GM18505 (cell line): ENCODE data around the gene NOC2L.
"Not testable (repeated sequence)": the region's sequence is repeated elsewhere in the genome, so short reads cannot be mapped to it uniquely, and the experiment has no call there.

Experiments
- ATAC-seq: cut with Tn5 transposase; IDR thresholded peaks from one replicate; pipeline ENCODE4 v1.9.1; 2021; ENCODE audit not compliant: unreplicated experiment
- POLR2A ChIP-seq: IDR thresholded peaks from 4 replicates; pipeline ENCODE4 v1.6.1; 2011; ENCODE audit warnings: borderline replicate concordance; ENCODE audit not compliant: insufficient read depth, insufficient read length; ENCODE audit errors: extremely low read depth

Gene NOC2L

DNA sequence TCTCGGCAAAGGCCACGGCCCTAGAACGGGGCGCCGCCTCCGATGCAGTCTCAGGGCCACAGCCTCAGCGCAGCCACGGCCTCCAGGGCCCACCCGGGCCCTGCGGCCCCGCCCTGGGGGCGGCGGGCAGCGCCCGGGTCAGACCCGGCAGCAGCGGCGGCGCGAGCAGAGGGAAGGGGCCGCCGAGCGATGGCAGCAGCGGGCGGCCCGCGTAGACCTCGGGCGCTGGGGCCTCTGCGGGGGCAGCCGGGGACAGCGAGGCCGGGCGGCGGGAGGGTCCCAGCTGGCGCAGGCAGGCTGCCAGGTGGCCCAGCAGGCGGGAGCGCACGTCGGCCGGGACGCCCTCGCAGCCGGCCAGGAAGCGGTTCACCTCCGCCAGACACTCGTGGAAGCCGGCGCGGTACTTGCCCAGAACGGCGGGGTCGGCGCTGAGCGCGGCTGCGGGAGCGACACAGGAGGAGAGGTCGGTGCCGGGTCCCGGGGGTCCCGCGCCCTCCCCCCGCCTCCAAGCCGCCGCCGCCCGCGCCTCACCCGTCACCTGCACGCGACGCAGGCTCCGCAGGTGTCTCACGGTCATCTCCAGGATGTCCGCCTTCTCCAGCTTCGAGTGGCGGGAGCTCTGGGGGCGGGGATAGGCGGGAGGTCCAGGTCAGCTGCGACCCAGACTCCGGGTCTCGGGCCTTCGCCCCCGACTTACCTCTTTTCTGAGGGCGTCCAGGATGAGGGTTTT is 40.1 kb upstream of the NOC2L start:
- TF ChIP-seq POLR2A, result no peak
- ATAC-seq, result no peak

DNA sequence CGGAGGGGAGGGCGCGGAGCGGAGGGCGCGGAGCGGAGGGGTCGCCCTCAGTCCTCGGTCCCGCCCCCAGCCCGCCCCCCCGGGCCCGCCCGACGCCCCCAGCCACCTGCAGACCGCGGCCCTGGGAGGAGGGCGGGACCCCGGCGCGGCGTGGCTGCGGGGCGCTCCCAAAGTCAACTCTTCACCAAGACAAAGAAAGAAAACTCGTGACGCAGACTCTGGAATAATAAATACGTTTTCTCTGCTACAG is 39.6 kb upstream of the NOC2L start:
- no peak for TF ChIP-seq POLR2A
- no peak for ATAC-seq

DNA sequence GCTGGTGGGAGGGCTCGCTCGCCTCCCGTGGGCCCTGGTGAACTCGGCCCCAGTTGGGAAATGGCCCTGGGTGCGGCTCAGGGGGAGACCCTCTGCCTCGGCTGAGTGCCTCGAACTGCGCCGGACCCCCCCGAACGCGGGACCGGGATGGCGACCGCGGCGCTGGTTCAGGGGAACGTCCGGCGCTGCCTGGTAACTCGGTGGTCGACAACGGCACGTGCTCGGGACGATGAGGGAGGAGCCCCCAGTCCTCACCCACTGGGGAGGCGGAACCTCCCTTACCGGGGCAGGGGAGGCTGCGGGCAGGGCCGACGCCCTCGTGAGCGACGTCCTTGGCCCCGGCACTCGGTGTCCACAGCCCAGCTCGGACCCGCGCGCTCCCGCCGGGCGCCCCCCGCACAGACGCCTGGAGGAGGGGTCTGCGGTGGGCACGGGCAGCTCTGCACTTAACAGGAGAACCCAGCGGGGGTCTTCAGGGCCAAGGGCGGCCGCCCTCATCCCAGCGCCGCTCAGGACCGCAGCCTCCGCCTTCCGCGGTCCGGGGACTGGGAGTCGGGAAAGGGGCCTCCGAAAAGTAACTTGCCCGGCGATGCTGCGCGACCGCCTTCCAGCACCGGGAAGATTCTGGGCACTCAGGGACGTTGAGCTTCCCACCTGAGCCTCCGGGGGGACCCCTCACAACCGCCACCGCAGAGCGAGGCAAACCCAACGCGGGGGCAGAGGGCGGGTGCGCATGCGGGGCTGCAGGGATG is 39.1 kb upstream of the NOC2L start:
- ATAC-seq, result no peak
- no peak for TF ChIP-seq POLR2A

DNA sequence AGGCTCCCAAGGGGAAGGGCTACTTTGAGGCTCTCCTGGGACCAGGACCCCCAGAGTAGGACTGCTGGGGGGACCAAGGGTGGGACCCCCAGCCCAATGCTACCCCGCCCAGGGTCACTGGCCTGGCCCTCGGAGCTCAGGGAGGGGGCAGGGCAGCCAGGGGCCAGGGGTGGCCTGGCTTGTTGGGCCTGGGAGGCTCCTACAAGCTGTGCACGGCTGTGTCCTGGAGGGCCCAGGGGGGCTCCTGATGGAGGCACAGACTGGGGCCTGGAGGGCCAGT is 38.6 kb upstream of the NOC2L start:
- ATAC-seq, result no peak
- TF ChIP-seq POLR2A, result no peak

DNA sequence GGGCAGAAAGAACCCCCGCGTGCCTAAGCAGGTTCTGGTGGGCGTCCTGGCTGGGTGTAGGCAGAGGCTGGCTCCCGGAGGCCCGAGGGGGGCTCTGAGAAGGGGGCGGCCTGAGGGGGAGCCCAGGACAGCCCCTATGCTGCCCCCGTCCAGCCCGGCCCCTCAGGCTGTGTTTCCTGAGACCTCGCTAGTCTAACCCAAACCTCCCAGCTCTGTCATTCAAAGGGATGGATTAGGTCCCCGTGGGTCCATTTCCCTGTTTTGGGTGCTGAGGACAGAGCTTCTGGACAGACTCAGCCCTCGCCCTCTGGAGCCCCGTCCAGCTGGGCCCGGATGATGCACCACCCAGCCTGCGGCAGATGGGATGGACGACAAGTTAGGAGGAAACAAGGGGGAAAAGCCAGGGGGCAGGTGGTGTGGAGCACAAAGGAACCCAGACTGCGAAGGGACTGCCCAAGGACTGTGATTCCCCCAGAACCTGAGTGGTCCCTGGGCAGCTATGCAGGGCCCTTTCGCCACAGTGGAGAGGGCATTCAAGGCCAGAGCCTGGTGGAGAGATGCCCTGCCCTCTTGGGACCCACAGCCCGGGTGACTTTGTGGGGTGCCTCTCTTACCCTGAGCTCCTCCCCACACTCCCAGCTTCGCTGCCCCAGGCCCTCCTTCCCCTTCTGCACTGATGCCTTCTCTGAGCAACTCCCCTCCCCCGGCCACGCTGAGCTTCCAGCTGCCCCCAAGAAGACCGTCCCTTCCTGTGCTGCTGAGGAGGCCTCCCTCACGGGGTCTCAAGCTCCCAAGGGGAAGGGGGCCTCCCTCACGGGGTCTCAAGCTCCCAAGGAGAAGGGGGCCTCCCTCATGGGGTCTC is 38.0 kb upstream of the NOC2L start:
- no peak for TF ChIP-seq POLR2A
- ATAC-seq, result no peak

DNA sequence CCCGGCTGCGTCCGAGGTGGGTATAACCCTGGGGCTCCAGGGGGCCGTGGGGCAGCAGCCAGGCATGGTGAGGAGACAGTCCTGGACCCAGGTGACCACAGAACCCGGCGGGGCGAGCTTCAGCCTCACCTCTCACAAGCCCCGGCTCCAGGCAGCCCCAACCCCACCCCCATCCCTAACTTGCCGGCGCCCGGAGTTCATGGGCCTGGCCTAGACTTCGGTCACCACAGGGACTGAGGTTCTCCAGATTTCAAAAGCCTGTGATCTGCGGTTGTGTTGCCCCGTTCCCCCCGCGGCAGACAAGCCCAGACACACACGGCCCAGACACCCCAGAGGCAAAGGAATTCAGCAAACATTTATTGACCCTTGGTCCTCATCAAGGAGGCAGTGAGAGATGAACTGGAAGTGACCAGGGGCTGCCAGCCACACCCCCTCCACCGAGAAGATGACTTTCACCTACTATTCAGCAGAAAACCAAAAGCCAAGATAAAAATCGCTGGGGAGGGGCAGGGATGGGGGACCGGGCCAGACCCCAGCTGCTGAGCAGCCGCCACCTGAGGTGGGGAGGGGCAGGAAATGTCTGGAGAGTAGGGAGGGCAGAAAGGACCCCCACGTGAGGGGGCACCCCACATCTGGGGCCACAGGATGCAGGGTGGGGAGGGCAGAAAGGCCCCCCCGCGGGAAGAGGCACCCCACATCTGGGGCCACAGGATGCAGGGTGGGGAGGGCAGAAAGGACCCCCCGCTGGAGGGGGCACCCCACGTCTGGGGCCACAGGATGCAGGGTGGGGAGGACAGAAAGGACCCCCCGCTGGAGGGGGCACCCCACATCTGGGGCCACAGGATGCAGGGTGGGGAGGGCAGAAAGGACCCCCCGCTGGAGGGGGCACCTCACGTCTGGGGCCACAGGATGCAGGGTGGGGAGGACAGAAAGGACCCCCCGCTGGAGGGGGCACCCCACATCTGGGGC is 36.9 kb upstream of the NOC2L start:
- TF ChIP-seq POLR2A, result no peak
- ATAC-seq, result no peak

DNA sequence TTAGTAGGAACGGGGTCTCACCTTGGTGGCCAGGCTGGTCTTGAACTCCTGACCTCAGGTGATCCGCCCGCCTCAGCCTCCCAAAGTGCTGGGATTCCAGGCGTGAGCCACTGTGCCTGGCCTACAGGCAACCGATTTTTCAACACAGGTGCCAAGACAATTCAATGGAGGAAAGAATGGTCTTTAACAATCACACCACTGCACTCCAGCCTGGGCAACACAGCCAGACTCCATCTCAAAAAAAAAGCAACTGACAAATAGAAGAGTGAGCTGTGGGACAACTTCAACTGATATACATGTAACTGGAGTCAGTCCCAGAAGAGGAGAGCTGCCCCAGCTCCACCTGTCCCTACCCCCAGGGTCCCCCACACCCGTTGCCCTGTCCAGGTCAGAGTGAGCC is 35.5 kb upstream of the NOC2L start:
- not testable (repeated sequence) for ATAC-seq

DNA sequence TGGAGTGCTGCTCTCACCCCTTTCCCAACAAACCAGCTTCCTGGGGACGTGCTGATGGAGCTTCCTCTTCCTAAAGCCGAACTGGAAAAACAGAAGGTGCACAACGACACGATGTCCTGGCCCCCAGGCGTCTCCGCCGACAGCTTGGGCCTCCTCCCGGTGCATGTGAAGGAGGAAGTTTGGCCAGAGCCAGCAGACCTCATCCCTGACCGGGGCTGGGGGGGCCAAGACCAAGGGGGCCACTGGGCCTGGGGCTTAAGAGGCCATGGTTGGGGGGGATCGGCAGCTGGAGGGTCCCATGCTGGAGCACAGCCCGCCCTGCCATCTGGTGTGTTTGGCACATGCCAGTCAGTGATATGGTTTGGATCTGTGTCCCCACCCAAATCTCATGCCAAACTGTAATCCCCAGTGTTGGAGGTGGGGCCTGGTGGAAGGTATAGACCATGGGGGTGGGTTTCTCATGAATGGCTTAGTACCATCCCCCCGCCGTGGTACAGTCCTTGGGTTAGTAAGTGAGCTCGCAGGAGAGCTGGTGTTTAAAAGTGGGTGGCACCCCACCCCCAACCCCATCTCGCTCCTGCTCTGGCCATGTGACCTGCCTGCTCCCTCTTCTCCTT is 34.4 kb upstream of the NOC2L start:
- no peak for TF ChIP-seq POLR2A
- ATAC-seq, result no peak

DNA sequence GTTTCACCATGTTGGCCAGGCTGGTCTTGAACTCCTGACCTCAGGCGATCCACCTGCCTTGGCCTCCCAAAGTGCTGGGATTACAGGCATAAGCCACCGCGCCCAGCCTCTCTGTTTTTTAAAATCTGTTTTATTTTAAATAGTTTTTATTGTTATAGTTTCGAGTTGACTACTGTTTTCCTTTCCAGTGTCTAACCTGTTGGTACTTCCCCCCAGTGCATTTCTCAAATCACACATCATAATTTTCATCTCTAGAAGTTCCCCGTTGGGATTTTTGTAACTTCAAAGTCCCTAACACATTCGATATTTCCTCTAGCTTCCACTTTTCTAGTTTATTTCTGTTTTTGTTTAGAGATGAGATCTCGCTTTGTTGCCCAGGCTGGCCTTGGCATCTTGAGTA is 33.3 kb upstream of the NOC2L start:
- TF ChIP-seq POLR2A, result no peak
- ATAC-seq, result no peak

DNA sequence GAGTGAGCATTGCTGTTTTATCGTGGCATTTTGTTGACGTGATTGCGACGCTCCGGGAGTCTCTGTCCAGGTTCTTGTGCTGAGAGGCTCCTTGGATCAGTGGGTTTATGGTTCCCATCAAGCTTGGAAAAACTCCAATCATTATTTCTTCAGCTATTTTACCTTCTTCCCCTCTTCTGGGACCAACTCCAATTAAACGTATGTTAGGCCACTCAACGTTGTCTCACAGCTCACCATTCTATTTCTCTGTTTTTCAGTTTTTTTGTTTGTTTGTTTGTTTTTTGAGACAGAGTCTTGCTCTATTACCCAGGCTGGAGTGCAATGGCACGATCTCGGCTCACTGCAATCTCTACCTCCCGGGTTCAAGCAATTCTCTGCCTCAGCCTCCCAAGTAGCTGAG is 32.8 kb upstream of the NOC2L start:
- no peak for TF ChIP-seq POLR2A
- no peak for ATAC-seq

DNA sequence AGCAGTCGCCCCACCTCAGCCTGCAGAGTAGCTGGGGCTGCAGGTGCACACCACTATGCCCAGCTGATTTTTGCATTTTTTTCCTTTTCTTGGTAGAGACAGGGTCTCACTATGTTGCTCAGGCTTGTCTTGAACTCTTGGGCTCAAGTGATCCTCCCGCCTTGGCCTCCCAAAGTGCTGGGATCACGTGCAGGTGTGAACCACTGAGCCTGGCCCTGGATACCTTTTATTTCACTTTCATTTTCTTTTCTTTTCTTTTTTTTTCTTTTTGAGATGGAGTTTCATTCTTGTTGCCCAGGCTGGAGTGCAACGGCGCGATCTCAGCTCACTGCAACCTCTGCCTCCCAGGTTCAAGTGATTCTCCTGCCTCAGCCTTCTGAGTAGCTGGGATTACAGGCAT is 32.2 kb upstream of the NOC2L start:
- not testable (repeated sequence) for ATAC-seq

DNA sequence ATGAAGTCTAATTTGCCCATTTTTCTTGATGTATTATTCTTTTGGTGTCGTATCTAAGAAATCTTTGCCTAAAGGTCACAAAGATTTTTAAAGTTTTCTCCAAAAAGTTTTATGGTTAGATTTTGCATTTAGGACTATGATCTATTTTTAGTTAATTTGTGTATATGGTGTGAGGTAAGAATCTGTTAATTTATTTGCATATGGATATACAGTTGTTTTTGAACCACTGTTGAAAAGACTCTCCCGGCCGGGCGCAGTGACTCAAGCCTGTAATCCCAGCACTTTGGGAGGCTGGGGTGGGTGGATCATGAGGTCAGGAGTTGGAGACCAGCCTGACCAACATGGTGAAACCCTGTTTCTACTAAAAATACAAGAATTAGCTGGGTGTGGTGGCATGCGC is 29.0 kb upstream of the NOC2L start:
- not testable (repeated sequence) for ATAC-seq

DNA sequence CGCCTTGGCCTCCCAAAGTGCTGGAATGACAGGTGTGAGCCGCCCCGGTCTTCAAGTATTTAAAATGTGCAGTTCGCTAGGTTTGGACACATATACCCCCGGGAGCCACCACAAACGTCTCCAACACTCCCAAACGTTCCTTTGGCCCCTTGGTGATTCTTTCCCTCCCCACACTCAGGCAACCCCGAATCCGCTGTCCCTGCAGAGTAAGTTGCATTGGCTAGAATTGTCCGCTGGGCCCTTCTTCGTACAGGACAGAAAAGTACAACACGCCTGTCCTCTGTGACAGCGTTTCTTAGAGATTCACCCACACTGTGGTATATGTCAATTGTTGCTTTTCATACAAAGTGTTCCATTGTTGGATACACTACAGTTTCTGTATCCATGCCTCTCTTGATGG is 26.1 kb upstream of the NOC2L start:
- no peak for TF ChIP-seq POLR2A
- ATAC-seq, result no peak

DNA sequence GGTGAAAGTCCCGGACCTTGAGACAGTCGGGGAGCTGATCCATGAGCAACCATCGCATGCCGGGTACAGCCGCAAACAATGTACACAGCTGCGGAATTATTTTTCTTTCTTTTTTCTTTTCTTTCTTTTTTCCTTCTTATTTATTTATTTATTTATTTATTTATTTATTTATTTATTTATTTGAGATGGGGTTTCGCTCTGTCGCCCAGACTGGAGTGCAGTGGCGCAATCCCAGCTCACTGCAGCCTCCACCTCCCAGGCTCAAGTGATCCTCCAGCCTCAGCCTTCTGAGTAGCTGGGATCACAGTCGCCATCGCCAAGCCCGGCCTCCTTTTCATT is 25.4 kb upstream of the NOC2L start:
- no peak for ATAC-seq
- TF ChIP-seq POLR2A, result no peak
